ENCODE data around the gene SENP6.

Gene SENP6

DNA sequence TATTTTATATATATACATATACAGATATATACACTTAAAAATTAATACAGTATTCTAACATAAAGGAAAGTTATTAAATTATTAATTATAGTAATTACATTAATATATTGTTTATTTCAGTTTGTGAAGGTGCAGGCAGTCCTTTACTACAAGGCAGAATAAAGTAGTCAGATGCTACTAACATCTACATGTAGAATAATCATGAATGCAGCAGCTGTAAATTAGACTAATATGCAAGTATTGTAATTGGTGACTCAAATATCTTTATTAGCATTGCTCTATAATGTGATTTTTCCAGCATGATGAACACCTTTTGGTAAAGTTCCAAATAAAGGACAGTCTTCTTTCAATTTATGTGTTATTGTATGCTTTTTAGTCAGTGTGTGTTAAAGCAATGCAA lies 164.7 kb downstream of the SENP6 start:
- no peaks in the 10 kb centered on the region for H3K36me3 ChIP-seq (ENCODE audit: control insufficient read depth in 2 of 2, insufficient read depth in 1 of 2, low read length in 2 of 2)
- no peak overlapping the region for H3K4me3 ChIP-seq (ENCODE audit: low read depth, low read length)
- CTCF ChIA-PET = no interaction called here
- TF ChIP-seq ZNF214 (tag by site-specific recombination; IDR thresholded peaks at IDR 0.05; ENCODE audit: borderline replicate concordance) = no peak
- H3K9me3 ChIP-seq (ENCODE audit: control insufficient read depth, insufficient read depth, low read depth, low read length) = no peaks in the 10 kb centered on the region
- POLR2A ChIA-PET = no interaction called here
- H3K27ac ChIP-seq (ENCODE audit: extremely low read depth, low read depth, low read length) = no peak overlapping the region
- H3K4me1 ChIP-seq (ENCODE audit: control insufficient read depth, insufficient read depth, low read length) = peaks cover 7% of the 10 kb centered on the region; the same call in 1 of the 2 replicates

All from HEK293 (cell line).